ENCODE data around the gene P3H4. TPM values are rescaled to one million over a fixed set of nuclear protein-coding genes. Genes with fewer than 3 reads are reported as not detected.

The P3H4 gene
- total RNA-seq, 1 experiment from 2014 or later = 58.9 TPM

- ATAC-seq = no peak
- in situ Hi-C loops (cut with HindIII; ENCODE audit: low pct_unique_long_range_greater_than_20kb, low sequenced_read_pairs) = no loop called here
- ChIA-PET CTCF (no interaction called here), POLR2A (interaction anchor here (1.0 kb wide), 1 partner anchor 18 kb away, joined by 3 read pairs; no protein-coding TSS in a partner anchor)
- Histone ChIP-seq H3K27me3 (ENCODE audit: control insufficient read depth, insufficient read depth, low read length) (no peaks in the 10 kb centered on the region), H3K4me3 (ENCODE audit: low read depth in 2 of 2, low read length in 2 of 2) (peak overlapping the region; percentile 74 to 80), H3K36me3 (ENCODE audit: control insufficient read depth, insufficient read depth, low read length) (peaks cover 2% of the 10 kb centered on the region), H3K4me1 (ENCODE audit: control insufficient read depth, insufficient read depth, low read length) (peaks cover 25% of the 10 kb centered on the region), H3K9me3 (ENCODE audit: control insufficient read depth, insufficient read depth, low read depth, low read length) (no peaks in the 10 kb centered on the region), H3K27ac (ENCODE audit: low read length) (peak overlapping the region; percentile 99)
- no TSS peak for BruUV-seq (replicated peaks)
- intact Hi-C loops (cut with micrococcal nuclease; ENCODE audit: unreplicated experiment) = no loop called here
- DNase-seq (ENCODE audit: low read depth, low spot score) = no peak
- no peak for TF ChIP-seq TCF7L2 (IDR thresholded peaks at IDR 0.05; ENCODE audit: low read depth, low read length)
- no peak; a peak in 1 of 4 replicates for TF ChIP-seq REST (IDR thresholded peaks at IDR 0.05; ENCODE audit: insufficient read depth in 1 of 2, low read depth in 2 of 2, low read length in 1 of 2)
- TF ChIP-seq SIN3A (IDR thresholded peaks at IDR 0.05; ENCODE audit: borderline replicate concordance, insufficient read depth, low read depth, low read length) = no peak
- TF ChIP-seq POLR2AphosphoS5 (IDR thresholded peaks at IDR 0.05; ENCODE audit: low read depth, low read length) = no peak
- no peak for TF ChIP-seq CTCF (IDR thresholded peaks at IDR 0.05)
These were observed 2.4 kb upstream of the P3H4 start for GRCh38 chr17:41814195-41814594.

- no peak for ATAC-seq
- H3K4me3 ChIP-seq (ENCODE audit: low read depth in 2 of 2, low read length in 2 of 2) = peak overlapping the region; percentile 74 to 80
- intact Hi-C loops (cut with micrococcal nuclease; ENCODE audit: unreplicated experiment) = no loop called here
- no peak for DNase-seq (ENCODE audit: low read depth, low spot score)
- TF ChIP-seq TCF7L2 (IDR thresholded peaks at IDR 0.05; ENCODE audit: low read depth, low read length) = no peak
- no peak for TF ChIP-seq CTCF (IDR thresholded peaks at IDR 0.05)
- no peak for TF ChIP-seq SIN3A (IDR thresholded peaks at IDR 0.05; ENCODE audit: borderline replicate concordance, insufficient read depth, low read depth, low read length)
- TF ChIP-seq POLR2AphosphoS5 (IDR thresholded peaks at IDR 0.05; ENCODE audit: low read depth, low read length) = no peak
- no peak for TF ChIP-seq REST (IDR thresholded peaks at IDR 0.05; ENCODE audit: insufficient read depth in 1 of 2, low read depth in 2 of 2, low read length in 1 of 2)
- peaks cover 2% of the 10 kb centered on the region for H3K36me3 ChIP-seq (ENCODE audit: control insufficient read depth, insufficient read depth, low read length)
- H3K27me3 ChIP-seq (ENCODE audit: control insufficient read depth, insufficient read depth, low read length) = no peaks in the 10 kb centered on the region
- BruUV-seq (replicated peaks) = TSS peak; percentile 87
- H3K4me1 ChIP-seq (ENCODE audit: control insufficient read depth, insufficient read depth, low read length) = peaks cover 25% of the 10 kb centered on the region
- in situ Hi-C loops (cut with HindIII; ENCODE audit: low pct_unique_long_range_greater_than_20kb, low sequenced_read_pairs) = no loop called here
- H3K9me3 ChIP-seq (ENCODE audit: control insufficient read depth, insufficient read depth, low read depth, low read length) = no peaks in the 10 kb centered on the region
- H3K27ac ChIP-seq (ENCODE audit: low read length) = peak overlapping the region; percentile 99
- ChIA-PET CTCF (no interaction called here), POLR2A (no interaction called here)
These were observed 2.0 kb upstream of the P3H4 start for GRCh38 chr17:41813699-41814124.
